Brain microvascular endothelial cell (primary cell): ENCODE results near the gene KRTAP10-11.
A peak's percentile ranks its signal among the peaks of the same experiment; 100 is the strongest.

Source experiments
- DNase-seq: peaks from one replicate; pipeline ENCODE4 v3.0.0-alpha.2; 2020
- H3K27ac ChIP-seq: fragments of 250-450 bp; sonication (Bioruptor Pico); 2 replicates; pipeline ENCODE4 v1.5.1; 2020; ENCODE audit warnings: mild to moderate bottlenecking, moderate library complexity
- H3K27me3 ChIP-seq: fragments of 250-450 bp; sonication (Bioruptor Pico); replicated peaks from 2 replicates; pipeline ENCODE4 v1.5.1; 2020; ENCODE audit warnings: mild to moderate bottlenecking
- H3K36me3 ChIP-seq: fragments of 250-450 bp; sonication (Bioruptor Pico); replicated peaks from 2 replicates; pipeline ENCODE4 v1.5.1; 2020; ENCODE audit warnings: mild to moderate bottlenecking
- H3K4me3 ChIP-seq: 2 replicates; pipeline ENCODE4 v1.5.1; 2011; ENCODE audit warnings: low read depth, mild to moderate bottlenecking, control low read depth, low read length, moderate library complexity
- in situ Hi-C: cut with HindIII; loops from 2 replicates; pipeline ENCODE4 v1.10.0; 2017; ENCODE audit warnings: low sequenced_read_pairs, low pct_ligation_motif_present
- TF ChIP-seq, protein P1 (sequence below): IDR thresholded peaks from 2 replicates; pipeline ENCODE4 v1.5.1; 2011; ENCODE audit warnings: low read depth, mild to moderate bottlenecking, moderate library complexity, low read length, control low read depth, inconsistent platforms; ENCODE audit errors: missing control alignments

KRTAP10-11 gene

GRCh38 chr21:44614961-44615391 is 31.2 kb upstream of the KRTAP10-11 start:
- H3K36me3 ChIP-seq, result no peaks in the 10 kb centered on the region
- TF ChIP-seq, protein P1, sequence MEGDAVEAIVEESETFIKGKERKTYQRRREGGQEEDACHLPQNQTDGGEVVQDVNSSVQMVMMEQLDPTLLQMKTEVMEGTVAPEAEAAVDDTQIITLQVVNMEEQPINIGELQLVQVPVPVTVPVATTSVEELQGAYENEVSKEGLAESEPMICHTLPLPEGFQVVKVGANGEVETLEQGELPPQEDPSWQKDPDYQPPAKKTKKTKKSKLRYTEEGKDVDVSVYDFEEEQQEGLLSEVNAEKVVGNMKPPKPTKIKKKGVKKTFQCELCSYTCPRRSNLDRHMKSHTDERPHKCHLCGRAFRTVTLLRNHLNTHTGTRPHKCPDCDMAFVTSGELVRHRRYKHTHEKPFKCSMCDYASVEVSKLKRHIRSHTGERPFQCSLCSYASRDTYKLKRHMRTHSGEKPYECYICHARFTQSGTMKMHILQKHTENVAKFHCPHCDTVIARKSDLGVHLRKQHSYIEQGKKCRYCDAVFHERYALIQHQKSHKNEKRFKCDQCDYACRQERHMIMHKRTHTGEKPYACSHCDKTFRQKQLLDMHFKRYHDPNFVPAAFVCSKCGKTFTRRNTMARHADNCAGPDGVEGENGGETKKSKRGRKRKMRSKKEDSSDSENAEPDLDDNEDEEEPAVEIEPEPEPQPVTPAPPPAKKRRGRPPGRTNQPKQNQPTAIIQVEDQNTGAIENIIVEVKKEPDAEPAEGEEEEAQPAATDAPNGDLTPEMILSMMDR, result no peak
- no peak overlapping the region for H3K4me3 ChIP-seq
- DNase-seq, result no peak
- in situ Hi-C loops, result no loop called here
- no peaks in the 10 kb centered on the region for H3K27me3 ChIP-seq
- no peak overlapping the region for H3K27ac ChIP-seq

DNA sequence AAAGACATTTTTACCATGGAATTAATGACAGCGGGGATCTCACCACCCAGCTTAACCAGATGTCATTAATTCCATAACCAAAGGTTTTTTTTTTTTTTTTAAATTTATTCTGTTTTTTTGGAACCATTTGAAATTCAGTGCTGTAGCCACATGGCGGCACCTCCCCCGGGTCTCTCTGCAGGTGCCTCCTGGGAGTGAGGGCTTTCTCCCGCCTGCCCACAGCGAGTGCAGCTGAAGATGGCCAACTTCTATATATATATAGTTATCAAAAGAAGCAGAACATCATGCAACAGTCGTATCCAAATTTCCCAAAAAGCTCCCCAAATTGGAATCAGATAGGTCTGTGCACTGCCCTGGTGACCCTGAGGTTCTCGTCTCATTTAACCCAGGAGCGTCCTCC is 30.7 kb upstream of the KRTAP10-11 start:
- no peak overlapping the region for H3K27ac ChIP-seq
- no peak for DNase-seq
- TF ChIP-seq, protein P1, result no peak
- in situ Hi-C loops, result no loop called here
- H3K27me3 ChIP-seq, result no peaks in the 10 kb centered on the region
- no peak overlapping the region for H3K4me3 ChIP-seq
- no peaks in the 10 kb centered on the region for H3K36me3 ChIP-seq

- TF ChIP-seq, protein P1, result no peak
- in situ Hi-C loops, result no loop called here
- Histone ChIP-seq H3K4me3 (no peak overlapping the region), H3K36me3 (no peaks in the 10 kb centered on the region), H3K27me3 (no peaks in the 10 kb centered on the region), H3K27ac (no peak overlapping the region)
- no peak for DNase-seq
Measured at GRCh38 chr21:44615911-44616590, 30.2 kb upstream of the KRTAP10-11 start.

DNA sequence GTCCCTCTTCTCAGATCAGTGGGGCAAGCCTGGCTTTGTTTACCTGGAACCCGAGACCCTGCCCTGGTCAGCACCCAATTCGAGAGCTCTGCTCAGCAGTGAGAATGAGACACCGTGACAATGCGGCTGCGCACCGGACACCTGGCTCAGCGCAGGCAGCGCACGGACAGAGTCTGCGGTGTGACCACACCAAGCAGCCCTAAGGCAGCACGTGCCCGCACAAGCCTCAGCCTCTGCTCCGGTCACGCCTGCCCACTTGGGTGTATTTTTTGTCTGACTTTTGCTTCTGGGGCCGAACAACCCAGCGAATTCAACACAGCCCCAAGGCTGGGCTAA is 29.7 kb upstream of the KRTAP10-11 start:
- TF ChIP-seq, protein P1, result no peak
- no peak overlapping the region for H3K4me3 ChIP-seq
- DNase-seq, result no peak

GRCh38 chr21:44617071-44617501 is 29.1 kb upstream of the KRTAP10-11 start:
- H3K4me3 ChIP-seq, result no peak overlapping the region
- H3K27me3 ChIP-seq, result no peaks in the 10 kb centered on the region
- no peak overlapping the region for H3K27ac ChIP-seq
- no peak for DNase-seq
- H3K36me3 ChIP-seq, result no peaks in the 10 kb centered on the region
- in situ Hi-C loops, result no loop called here
- TF ChIP-seq, protein P1, result no peak

More for the DNA sequence above, 29.7 kb upstream of the KRTAP10-11 start:
- Histone ChIP-seq H3K27me3 (no peaks in the 10 kb centered on the region), H3K36me3 (no peaks in the 10 kb centered on the region), H3K27ac (no peak overlapping the region)
- in situ Hi-C loops, result no loop called here

- H3K4me3 ChIP-seq, result no peak overlapping the region
- H3K27me3 ChIP-seq, result no peaks in the 10 kb centered on the region
- H3K36me3 ChIP-seq, result no peaks in the 10 kb centered on the region
- DNase-seq, result peak; percentile 7
- in situ Hi-C loops, result no loop called here
- H3K27ac ChIP-seq, result no peak overlapping the region
- TF ChIP-seq, protein P1, result peak; percentile 14
Measured at GRCh38 chr21:44618504-44618903, 27.7 kb upstream of the KRTAP10-11 start.
